Ishikawa (cell line): ENCODE measurements around the gene LBHD1.

ENCODE experiments used
- CEBPB ChIP-seq: IDR thresholded peaks from 2 replicates; pipeline ENCODE4 v1.6.1; 2012
- CREB1 ChIP-seq: IDR thresholded peaks from 2 replicates; pipeline ENCODE4 v1.6.1; 2012; ENCODE audit warnings: low read depth
- EP300 ChIP-seq: IDR thresholded peaks from 2 replicates; pipeline ENCODE4 v1.6.1; 2012; ENCODE audit warnings: borderline replicate concordance
- FOXM1 ChIP-seq: IDR thresholded peaks from 2 replicates; pipeline ENCODE4 v1.6.1; 2012; ENCODE audit warnings: low read depth, borderline replicate concordance
- MAX ChIP-seq: IDR thresholded peaks from 2 replicates; pipeline ENCODE4 v1.6.1; 2012
- RAD21 ChIP-seq: IDR thresholded peaks from 2 replicates; pipeline ENCODE4 v1.6.1; 2012; ENCODE audit warnings: low read depth
- REST ChIP-seq: IDR thresholded peaks from 2 replicates; pipeline ENCODE4 v1.6.1; 2012; ENCODE audit warnings: low read depth, mild to moderate bottlenecking
- TAF1 ChIP-seq: IDR thresholded peaks from 2 replicates; pipeline ENCODE4 v1.6.1; 2012; ENCODE audit warnings: low read depth, mild to moderate bottlenecking
- TCF12 ChIP-seq: IDR thresholded peaks from 2 replicates; pipeline ENCODE4 v1.6.1; 2012; ENCODE audit warnings: low read depth
- TEAD4 ChIP-seq: IDR thresholded peaks from 2 replicates; pipeline ENCODE4 v1.6.1; 2012
- ZBTB7A ChIP-seq: IDR thresholded peaks from 2 replicates; pipeline ENCODE4 v1.6.1; 2012; ENCODE audit warnings: low read depth

GRCh38 chr11:62646825-62647608 is 25.1 kb downstream of the LBHD1 start:
- TF ChIP-seq EP300, result no peak
- TF ChIP-seq CREB1, result no peak
- no peak for TF ChIP-seq RAD21
- TF ChIP-seq REST, result no peak
- no peak for TF ChIP-seq TEAD4
- TF ChIP-seq TAF1, result no peak
- no peak for TF ChIP-seq FOXM1
- 0 out of 2 replicates have a peak, but pooled peaks have one; percentile 6 for TF ChIP-seq MAX
- TF ChIP-seq TCF12, result no peak
- TF ChIP-seq ZBTB7A, result no peak
- TF ChIP-seq CEBPB, result no peak
